Measurements from ENCODE around the gene RALGAPA2. TPM values are rescaled to one million over a fixed set of nuclear protein-coding genes. Genes with fewer than 3 reads are reported as not detected.

RALGAPA2 gene
- total and polyA plus RNA-seq, 2 of the 13 experiments (the other 11 are each of a cell fraction or from before 2014, with no cell fraction given) = 13.8 to 17.7 TPM

DNA sequence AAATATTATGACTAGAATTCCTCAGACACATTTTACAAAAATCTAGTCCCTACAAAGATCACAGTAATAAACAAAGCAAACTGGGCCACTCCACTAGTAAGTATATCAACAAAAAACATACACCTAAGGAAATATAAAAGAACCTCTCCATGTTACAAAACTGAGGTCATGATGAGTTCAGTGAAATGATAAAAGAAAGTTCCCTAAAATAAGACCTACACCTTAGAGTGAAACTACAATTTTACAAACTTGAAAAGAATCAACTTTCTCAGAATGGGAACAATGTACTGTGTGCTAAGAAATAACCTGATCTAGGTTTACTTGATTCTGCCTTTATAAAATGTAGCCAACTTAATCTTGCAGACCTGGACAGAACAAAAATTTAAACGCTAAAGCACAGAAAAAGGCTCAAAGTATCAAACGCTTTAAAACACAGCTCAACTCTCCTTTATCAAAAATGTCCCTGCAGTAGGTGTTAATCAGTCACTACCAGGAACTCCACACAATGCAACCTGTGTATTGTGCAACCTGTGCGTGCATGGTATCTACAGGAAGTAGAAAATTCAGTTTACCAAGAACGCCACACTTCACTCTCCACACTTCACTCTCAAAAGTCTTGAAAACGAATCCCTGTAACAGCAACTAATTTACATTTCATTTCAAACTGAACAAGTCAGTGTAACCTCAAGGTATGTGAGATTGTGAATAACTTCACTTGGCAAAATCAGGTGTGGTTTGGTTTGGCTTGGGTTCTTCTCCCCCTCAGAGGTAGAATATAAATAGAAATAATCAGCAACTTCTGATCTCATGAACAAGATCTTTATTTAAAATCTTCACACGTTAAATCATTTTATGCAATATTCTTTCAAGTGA lies 1.8 kb downstream of the RALGAPA2 start (continued):
- TF ChIP-seq PRDM10 (CRISPR knock-in tag; IDR thresholded peaks at IDR 0.05; ENCODE audit: low read depth) = peak; percentile 54; the same call in 1 of the 2 replicates
- TF ChIP-seq, protein P1, sequence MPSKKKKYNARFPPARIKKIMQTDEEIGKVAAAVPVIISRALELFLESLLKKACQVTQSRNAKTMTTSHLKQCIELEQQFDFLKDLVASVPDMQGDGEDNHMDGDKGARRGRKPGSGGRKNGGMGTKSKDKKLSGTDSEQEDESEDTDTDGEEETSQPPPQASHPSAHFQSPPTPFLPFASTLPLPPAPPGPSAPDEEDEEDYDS (CRISPR knock-in tag; IDR thresholded peaks at IDR 0.05) = peak; percentile 56; the same call in 1 of the 2 replicates
- TF ChIP-seq E2F2 (CRISPR knock-in tag; IDR thresholded peaks at IDR 0.05; ENCODE audit: borderline replicate concordance) = no peak
- no peak for TF ChIP-seq CERS6 (CRISPR knock-in tag; IDR thresholded peaks at IDR 0.05)
- TF ChIP-seq ZNF333 (CRISPR knock-in tag; IDR thresholded peaks at IDR 0.05; ENCODE audit: borderline replicate concordance) = no peak
- TF ChIP-seq CBX5 (CRISPR knock-in tag; IDR thresholded peaks at IDR 0.05; ENCODE audit: borderline replicate concordance) = no peak
- TF ChIP-seq ZNF580 (CRISPR knock-in tag; IDR thresholded peaks at IDR 0.05; ENCODE audit: borderline replicate concordance, low read depth) = 0 out of 2 replicates have a peak, but pooled peaks have one; percentile 50
- TF ChIP-seq KLF16 (CRISPR knock-in tag; IDR thresholded peaks at IDR 0.05) = peak in 1 of 2 experiments; percentile 70; a peak in 1 of 4 replicates
- TF ChIP-seq ZNF367 (CRISPR knock-in tag; IDR thresholded peaks at IDR 0.05; ENCODE audit: borderline replicate concordance) = no peak
- TF ChIP-seq KLF6 (CRISPR knock-in tag; IDR thresholded peaks at IDR 0.05) = no peak
- 0 out of 2 replicates have a peak, but pooled peaks have one; percentile 8 for TF ChIP-seq ZNF567 (CRISPR knock-in tag; IDR thresholded peaks at IDR 0.05; ENCODE audit: borderline replicate concordance)
- peak; percentile 100 for TF ChIP-seq CEBPB (IDR thresholded peaks at IDR 0.05; ENCODE audit: borderline replicate concordance, low read depth, low read length)
- TF ChIP-seq MLLT10 (CRISPR knock-in tag; IDR thresholded peaks at IDR 0.05) = no peak
- TF ChIP-seq FOXO1 (CRISPR knock-in tag; IDR thresholded peaks at IDR 0.05) = peak; percentile 80
- peak; percentile 78 for TF ChIP-seq BHLHE40 (IDR thresholded peaks at IDR 0.05; ENCODE audit: low read length)
- TF ChIP-seq FOXA1 (IDR thresholded peaks at IDR 0.05) = no peak
- TF ChIP-seq FOXA1 (CRISPR knock-in tag; IDR thresholded peaks at IDR 0.05) = peak; percentile 51; the same call in 1 of the 2 replicates
- peak; percentile 81 for TF ChIP-seq HMG20B (CRISPR knock-in tag; conservative IDR thresholded peaks at IDR 0.05)
- peak; percentile 77 for TF ChIP-seq TBX3 (IDR thresholded peaks at IDR 0.05; ENCODE audit: borderline replicate concordance)
- no peak for TF ChIP-seq NONO (IDR thresholded peaks at IDR 0.05)
- TF ChIP-seq NONO (CRISPR knock-in tag; conservative IDR thresholded peaks at IDR 0.05) = 0 out of 2 replicates have a peak, but pooled peaks have one; percentile 41
- TF ChIP-seq ERF (CRISPR knock-in tag; IDR thresholded peaks at IDR 0.05) = peak; percentile 75; the same call in 1 of the 2 replicates
- TF ChIP-seq ZNF772 (CRISPR knock-in tag; IDR thresholded peaks at IDR 0.05) = no peak

Data from HepG2 (cell line).